ENCODE results near the gene GUF1. TPM values are rescaled to one million over a fixed set of nuclear protein-coding genes. Genes with fewer than 3 reads are reported as not detected.
"Not testable (repeated sequence)": the region's sequence is repeated elsewhere in the genome, so short reads cannot be mapped to it uniquely, and the experiment has no call there.

The GUF1 gene
- total RNA-seq, 4 donors from 2014 or later, result 13.8 to 20.3 (median 19.3) TPM

GRCh38 chr4:44725166-44725565, 46.9 kb downstream of the GUF1 start:
- Histone ChIP-seq H3K4me3 (peak overlapping the region; percentile 80), H3K4me1 (peaks cover 35% of the 10 kb centered on the region), H3K27me3 (no peaks in the 10 kb centered on the region), H3K27ac (no peak overlapping the region), H3K9me3 (no peaks in the 10 kb centered on the region), H3K36me3 (no peaks in the 10 kb centered on the region)
- TF ChIP-seq POLR2AphosphoS5 (IDR thresholded peaks at IDR 0.05) (no peak), POLR2A (IDR thresholded peaks at IDR 0.05) (no peak), EP300 (IDR thresholded peaks at IDR 0.05) (no peak)
- TF ChIP-seq, protein P1, sequence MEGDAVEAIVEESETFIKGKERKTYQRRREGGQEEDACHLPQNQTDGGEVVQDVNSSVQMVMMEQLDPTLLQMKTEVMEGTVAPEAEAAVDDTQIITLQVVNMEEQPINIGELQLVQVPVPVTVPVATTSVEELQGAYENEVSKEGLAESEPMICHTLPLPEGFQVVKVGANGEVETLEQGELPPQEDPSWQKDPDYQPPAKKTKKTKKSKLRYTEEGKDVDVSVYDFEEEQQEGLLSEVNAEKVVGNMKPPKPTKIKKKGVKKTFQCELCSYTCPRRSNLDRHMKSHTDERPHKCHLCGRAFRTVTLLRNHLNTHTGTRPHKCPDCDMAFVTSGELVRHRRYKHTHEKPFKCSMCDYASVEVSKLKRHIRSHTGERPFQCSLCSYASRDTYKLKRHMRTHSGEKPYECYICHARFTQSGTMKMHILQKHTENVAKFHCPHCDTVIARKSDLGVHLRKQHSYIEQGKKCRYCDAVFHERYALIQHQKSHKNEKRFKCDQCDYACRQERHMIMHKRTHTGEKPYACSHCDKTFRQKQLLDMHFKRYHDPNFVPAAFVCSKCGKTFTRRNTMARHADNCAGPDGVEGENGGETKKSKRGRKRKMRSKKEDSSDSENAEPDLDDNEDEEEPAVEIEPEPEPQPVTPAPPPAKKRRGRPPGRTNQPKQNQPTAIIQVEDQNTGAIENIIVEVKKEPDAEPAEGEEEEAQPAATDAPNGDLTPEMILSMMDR (IDR thresholded peaks at IDR 0.05), result no peak
- 49% methylated on average over 6 of the region's 6 CpGs for WGBS
- no peak for DNase-seq (ENCODE audit: low spot score in 2 of 2)

DNA sequence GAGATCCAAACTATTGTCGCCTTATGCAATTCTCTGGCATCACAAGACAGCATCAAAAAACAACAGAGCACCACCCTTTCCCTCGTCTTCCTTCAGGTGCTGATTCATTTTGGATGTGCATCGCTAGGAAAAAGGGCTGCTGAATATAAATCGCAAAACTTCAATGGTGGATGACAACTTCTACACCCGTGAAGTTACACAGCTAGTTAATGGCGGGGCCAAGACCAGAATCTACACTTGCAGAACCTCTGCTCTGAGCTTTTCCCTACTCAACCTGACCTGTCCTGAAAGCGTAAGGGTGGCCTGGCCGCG, 47.5 kb downstream of the GUF1 start:
- peak in 1 of 2 donors; percentile 76 for DNase-seq (ENCODE audit: low spot score in 2 of 2)
- Histone ChIP-seq H3K36me3 (no peaks in the 10 kb centered on the region), H3K9me3 (no peaks in the 10 kb centered on the region), H3K27ac (peak overlapping the region; percentile 77), H3K27me3 (no peaks in the 10 kb centered on the region), H3K4me3 (peak overlapping the region; percentile 80), H3K4me1 (peaks cover 35% of the 10 kb centered on the region)
- TF ChIP-seq EP300 (IDR thresholded peaks at IDR 0.05), result no peak
- WGBS, result 2% methylated on average over 9 of the region's 9 CpGs

- TF ChIP-seq POLR2A (IDR thresholded peaks at IDR 0.05) (peak in 1 of 2 donors; percentile 8), POLR2AphosphoS5 (IDR thresholded peaks at IDR 0.05) (peak in 1 of 3 donors; percentile 12)
- TF ChIP-seq, protein P1 (IDR thresholded peaks at IDR 0.05), result no peak
- Histone ChIP-seq H3K4me3 (peak within 1 kb of the TSS; percentile 80), H3K36me3 (no peaks in the 10 kb centered on the region), H3K27ac (peak within 1 kb of the TSS; percentile 77), H3K4me1 (peaks cover 35% of the 10 kb centered on the region), H3K27me3 (no peaks in the 10 kb centered on the region), H3K9me3 (no peaks in the 10 kb centered on the region)
- WGBS, result under 1% methylated on average over 57 of the region's 65 CpGs
- DNase-seq (ENCODE audit: low spot score in 2 of 2), result peak; percentile 90 to 93
Observed at GRCh38 chr4:44726038-44726871, 48.0 kb downstream of the GUF1 start, which contains the start of gene GNPDA2. Gene GNPDA2 (minus strand): TSS chr4:44726556. CDS start chr4:44722207, 4,349 bp downstream.

GRCh38 chr4:44727471-44727870, 49.3 kb downstream of the GUF1 start:
- Histone ChIP-seq H3K27ac (no peak overlapping the region), H3K4me1 (peaks cover 28% of the 10 kb centered on the region), H3K9me3 (no peaks in the 10 kb centered on the region), H3K4me3 (no peak overlapping the region), H3K27me3 (no peaks in the 10 kb centered on the region), H3K36me3 (no peaks in the 10 kb centered on the region)
- 84% methylated on average over 6 of the region's 6 CpGs for WGBS
- TF ChIP-seq, protein P1 (IDR thresholded peaks at IDR 0.05), result no peak
- no peak for TF ChIP-seq EP300 (IDR thresholded peaks at IDR 0.05)
- TF ChIP-seq POLR2AphosphoS5 (IDR thresholded peaks at IDR 0.05), result no peak
- no peak for TF ChIP-seq POLR2A (IDR thresholded peaks at IDR 0.05)
- DNase-seq (ENCODE audit: low spot score in 2 of 2), result no peak

- H3K4me1 ChIP-seq, result peaks cover 21% of the 10 kb centered on the region
- DNase-seq (ENCODE audit: low spot score in 2 of 2); H3K4me3 ChIP-seq; H3K27ac ChIP-seq; H3K9me3 ChIP-seq; H3K36me3 ChIP-seq; H3K27me3 ChIP-seq: not testable (repeated sequence)
- 92% methylated on average over 9 of the region's 9 CpGs for WGBS
Observed at GRCh38 chr4:44728694-44729093, 50.5 kb downstream of the GUF1 start.

GRCh38 chr4:44736900-44737299, 58.7 kb downstream of the GUF1 start:
- H3K9me3 ChIP-seq, result no peaks in the 10 kb centered on the region
- H3K4me3 ChIP-seq, result no peak overlapping the region
- no peaks in the 10 kb centered on the region for H3K4me1 ChIP-seq
- H3K27me3 ChIP-seq, result peaks cover 3% of the 10 kb centered on the region
- no peaks in the 10 kb centered on the region for H3K36me3 ChIP-seq
- TF ChIP-seq, protein P1 (IDR thresholded peaks at IDR 0.05), result no peak
- no peak for TF ChIP-seq POLR2A (IDR thresholded peaks at IDR 0.05)
- 91% methylated on average over 2 of the region's 2 CpGs for WGBS
- H3K27ac ChIP-seq, result no peak overlapping the region
- no peak for DNase-seq (ENCODE audit: low spot score in 2 of 2)

All from suprapubic skin (tissue), 4 donors.